Measurements from ENCODE around the gene ADGRG2.

GRCh38 chrX:18951032-18951431, 171.2 kb downstream of the ADGRG2 start:
- TF ChIP-seq CTCF (IDR thresholded peaks at IDR 0.05) (no peak), POLR2A (IDR thresholded peaks at IDR 0.05) (no peak)
